Measurements from ENCODE around the gene MZT2A. TPM values are rescaled to one million over a fixed set of nuclear protein-coding genes. Genes with fewer than 3 reads are reported as not detected.
"Not testable (repeated sequence)": the region's sequence is repeated elsewhere in the genome, so short reads cannot be mapped to it uniquely, and the experiment has no call there.

Gene MZT2A
- polyA plus RNA-seq, 3 donors: 11.1 to 26.0 (median 13.6) TPM

- Mint-ChIP-seq H3K27ac (no peak overlapping the region), H3K27me3 (ENCODE audit: low read depth in 3 of 3) (peaks cover 2 to 11% (median 4%) of the 10 kb centered on the region in 3 donors), H3K9me3 (peaks cover 0 to 8% (median 3%) of the 10 kb centered on the region in 7 donors), H3K4me1 (no peaks in the 10 kb centered on the region), H3K4me3 (no peak overlapping the region), H3K36me3 (no peaks in the 10 kb centered on the region)
- no peak overlapping the region for H3K9ac ChIP-seq (ENCODE audit: insufficient read depth, low read length, poor library complexity, severe bottlenecking)
- intact Hi-C loops (cut with micrococcal nuclease): no loop called here
- no peaks in the 10 kb centered on the region for H3K9me3 ChIP-seq (replicated peaks in 1 of 2; ENCODE audit: control insufficient read depth in 1 of 2, insufficient read depth in 1 of 2, low read length in 2 of 2)
- no peaks in the 10 kb centered on the region for H3K27me3 ChIP-seq (ENCODE audit: control insufficient read depth in 2 of 2, insufficient read depth in 2 of 2, low read length in 2 of 2)
- H3K36me3 ChIP-seq (replicated peaks in 1 of 2; ENCODE audit: control insufficient read depth in 1 of 2, insufficient read depth in 2 of 2, low read length in 2 of 2): no peaks in the 10 kb centered on the region
- no peak overlapping the region for H3K27ac ChIP-seq (ENCODE audit: low read depth in 1 of 2, low read length in 2 of 2)
- no peak overlapping the region for H2AFZ ChIP-seq (ENCODE audit: insufficient read depth, low read depth, low read length, poor library complexity, severe bottlenecking)
- no peak overlapping the region for H3K4me3 ChIP-seq (replicated peaks in 1 of 3; ENCODE audit: low read depth in 2 of 3, low read length in 3 of 3)
- no peaks in the 10 kb centered on the region for H4K20me1 ChIP-seq (ENCODE audit: insufficient read depth, low read length)
- no peaks in the 10 kb centered on the region for H3K79me2 ChIP-seq (ENCODE audit: insufficient read depth, low read length)
- no peak for DNase-seq
- 89% methylated on average over 5 of the region's 19 CpGs for WGBS (ENCODE audit: insufficient coverage)
- no peak overlapping the region for H3K4me2 ChIP-seq (replicated peaks; ENCODE audit: extremely low read depth, low read length, poor library complexity, severe bottlenecking)
- no peaks in the 10 kb centered on the region for H3K4me1 ChIP-seq (ENCODE audit: control insufficient read depth in 1 of 2, insufficient read depth in 2 of 2, low read length in 2 of 2)
- TF ChIP-seq, protein P1, sequence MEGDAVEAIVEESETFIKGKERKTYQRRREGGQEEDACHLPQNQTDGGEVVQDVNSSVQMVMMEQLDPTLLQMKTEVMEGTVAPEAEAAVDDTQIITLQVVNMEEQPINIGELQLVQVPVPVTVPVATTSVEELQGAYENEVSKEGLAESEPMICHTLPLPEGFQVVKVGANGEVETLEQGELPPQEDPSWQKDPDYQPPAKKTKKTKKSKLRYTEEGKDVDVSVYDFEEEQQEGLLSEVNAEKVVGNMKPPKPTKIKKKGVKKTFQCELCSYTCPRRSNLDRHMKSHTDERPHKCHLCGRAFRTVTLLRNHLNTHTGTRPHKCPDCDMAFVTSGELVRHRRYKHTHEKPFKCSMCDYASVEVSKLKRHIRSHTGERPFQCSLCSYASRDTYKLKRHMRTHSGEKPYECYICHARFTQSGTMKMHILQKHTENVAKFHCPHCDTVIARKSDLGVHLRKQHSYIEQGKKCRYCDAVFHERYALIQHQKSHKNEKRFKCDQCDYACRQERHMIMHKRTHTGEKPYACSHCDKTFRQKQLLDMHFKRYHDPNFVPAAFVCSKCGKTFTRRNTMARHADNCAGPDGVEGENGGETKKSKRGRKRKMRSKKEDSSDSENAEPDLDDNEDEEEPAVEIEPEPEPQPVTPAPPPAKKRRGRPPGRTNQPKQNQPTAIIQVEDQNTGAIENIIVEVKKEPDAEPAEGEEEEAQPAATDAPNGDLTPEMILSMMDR (IDR thresholded peaks at IDR 0.05): no peak
Measured at GRCh38 chr2:131445896-131446295, 46.3 kb downstream of the MZT2A start.

DNA sequence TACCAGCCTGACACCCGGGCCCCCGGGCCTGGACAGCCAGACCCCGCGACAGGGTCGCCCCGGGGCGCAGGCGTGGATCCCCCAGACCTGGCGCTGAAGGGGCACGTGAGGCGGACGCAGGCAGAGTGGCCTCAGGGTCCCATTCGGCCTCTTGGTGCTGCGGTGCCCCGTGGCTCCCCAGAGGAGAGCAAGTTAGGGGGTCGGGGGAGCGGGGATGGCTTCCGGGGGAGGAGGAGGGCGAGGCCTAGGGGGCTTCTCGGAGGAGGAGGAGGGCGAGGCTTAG, 46.7 kb downstream of the MZT2A start:
- H3K9me3 Mint-ChIP-seq; H3K4me1 Mint-ChIP-seq; H3K27ac Mint-ChIP-seq; H3K4me3 ChIP-seq (replicated peaks in 1 of 3; ENCODE audit: low read depth in 2 of 3, low read length in 3 of 3); H3K9ac ChIP-seq (ENCODE audit: insufficient read depth, low read length, poor library complexity, severe bottlenecking); H4K20me1 ChIP-seq (ENCODE audit: insufficient read depth, low read length); H3K4me2 ChIP-seq (replicated peaks; ENCODE audit: extremely low read depth, low read length, poor library complexity, severe bottlenecking); intact Hi-C loops (cut with micrococcal nuclease); DNase-seq; H3K27ac ChIP-seq (ENCODE audit: low read depth in 1 of 2, low read length in 2 of 2); H3K79me2 ChIP-seq (ENCODE audit: insufficient read depth, low read length); H3K36me3 ChIP-seq (replicated peaks in 1 of 2; ENCODE audit: control insufficient read depth in 1 of 2, insufficient read depth in 2 of 2, low read length in 2 of 2); H3K4me1 ChIP-seq (ENCODE audit: control insufficient read depth in 1 of 2, insufficient read depth in 2 of 2, low read length in 2 of 2); H3K27me3 ChIP-seq (ENCODE audit: control insufficient read depth in 2 of 2, insufficient read depth in 2 of 2, low read length in 2 of 2); H3K4me3 Mint-ChIP-seq; H2AFZ ChIP-seq (ENCODE audit: insufficient read depth, low read depth, low read length, poor library complexity, severe bottlenecking); H3K9me3 ChIP-seq (replicated peaks in 1 of 2; ENCODE audit: control insufficient read depth in 1 of 2, insufficient read depth in 1 of 2, low read length in 2 of 2); H3K36me3 Mint-ChIP-seq: not testable (repeated sequence)
- WGBS (ENCODE audit: insufficient coverage): 94% methylated on average over 12 of the region's 21 CpGs
- peaks cover 2 to 10% (median 4%) of the 10 kb centered on the region in 3 donors for H3K27me3 Mint-ChIP-seq (ENCODE audit: low read depth in 3 of 3)

GRCh38 chr2:131444736-131445514, 47.3 kb downstream of the MZT2A start:
- H3K27ac ChIP-seq (ENCODE audit: low read depth in 1 of 2, low read length in 2 of 2); intact Hi-C loops (cut with micrococcal nuclease): not testable (repeated sequence)
- 89% methylated on average over 60 of the region's 90 CpGs for WGBS (ENCODE audit: insufficient coverage)

DNA sequence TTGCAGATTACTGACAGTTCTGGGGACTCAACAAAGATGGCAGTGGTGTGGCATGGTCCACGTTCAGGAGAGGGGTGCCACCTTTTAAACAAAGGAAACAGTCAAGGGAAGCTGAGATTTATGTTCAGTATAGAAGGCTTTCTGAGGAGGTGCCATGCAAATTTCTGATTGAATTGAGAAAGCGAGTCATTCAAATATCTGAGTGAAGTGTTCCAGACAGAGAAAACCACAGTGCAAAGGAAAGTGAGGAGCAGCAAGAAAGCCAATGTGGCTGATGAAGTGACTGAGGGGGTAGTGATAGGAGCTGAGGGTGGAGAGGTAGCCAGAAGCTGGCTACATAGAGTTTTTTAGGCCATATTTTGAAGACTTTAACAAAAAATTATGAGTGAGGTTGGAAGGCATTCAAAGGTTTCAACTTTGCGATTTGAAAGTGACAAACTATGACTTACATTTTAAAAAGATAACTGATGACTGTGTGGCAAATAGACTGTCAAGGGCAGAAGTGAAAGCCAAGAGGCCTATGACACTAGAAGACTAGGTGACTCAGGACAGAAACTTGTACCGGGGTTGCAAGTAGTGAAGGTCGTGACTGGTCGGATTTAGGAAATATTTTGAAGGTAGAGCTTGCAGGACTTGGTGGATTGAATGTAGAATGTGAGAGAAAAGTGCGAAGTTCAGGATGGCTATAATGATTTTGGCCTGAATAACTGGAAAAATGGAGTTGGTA, 51.3 kb downstream of the MZT2A start:
- H3K4me1 Mint-ChIP-seq; H3K27ac Mint-ChIP-seq; H3K4me2 ChIP-seq (replicated peaks; ENCODE audit: extremely low read depth, low read length, poor library complexity, severe bottlenecking); H3K27me3 Mint-ChIP-seq (ENCODE audit: low read depth in 3 of 3); H3K4me1 ChIP-seq (ENCODE audit: control insufficient read depth in 1 of 2, insufficient read depth in 2 of 2, low read length in 2 of 2); H3K9me3 ChIP-seq (replicated peaks in 1 of 2; ENCODE audit: control insufficient read depth in 1 of 2, insufficient read depth in 1 of 2, low read length in 2 of 2); H3K36me3 Mint-ChIP-seq; H2AFZ ChIP-seq (ENCODE audit: insufficient read depth, low read depth, low read length, poor library complexity, severe bottlenecking); H3K4me3 ChIP-seq (replicated peaks in 1 of 3; ENCODE audit: low read depth in 2 of 3, low read length in 3 of 3); H3K27me3 ChIP-seq (ENCODE audit: control insufficient read depth in 2 of 2, insufficient read depth in 2 of 2, low read length in 2 of 2); H4K20me1 ChIP-seq (ENCODE audit: insufficient read depth, low read length); H3K36me3 ChIP-seq (replicated peaks in 1 of 2; ENCODE audit: control insufficient read depth in 1 of 2, insufficient read depth in 2 of 2, low read length in 2 of 2); H3K9me3 Mint-ChIP-seq; H3K79me2 ChIP-seq (ENCODE audit: insufficient read depth, low read length); H3K4me3 Mint-ChIP-seq; DNase-seq; H3K9ac ChIP-seq (ENCODE audit: insufficient read depth, low read length, poor library complexity, severe bottlenecking); H3K27ac ChIP-seq (ENCODE audit: low read depth in 1 of 2, low read length in 2 of 2); intact Hi-C loops (cut with micrococcal nuclease): not testable (repeated sequence)
- WGBS (ENCODE audit: insufficient coverage): 49% methylated on average over 2 of the region's 7 CpGs

More at GRCh38 chr2:131444736-131445514, 47.3 kb downstream of the MZT2A start:
- H3K27me3 Mint-ChIP-seq (ENCODE audit: low read depth in 3 of 3); H2AFZ ChIP-seq (ENCODE audit: insufficient read depth, low read depth, low read length, poor library complexity, severe bottlenecking); H3K9me3 Mint-ChIP-seq; DNase-seq; H3K4me3 Mint-ChIP-seq; H3K9me3 ChIP-seq (replicated peaks in 1 of 2; ENCODE audit: control insufficient read depth in 1 of 2, insufficient read depth in 1 of 2, low read length in 2 of 2); H3K4me2 ChIP-seq (replicated peaks; ENCODE audit: extremely low read depth, low read length, poor library complexity, severe bottlenecking); H3K79me2 ChIP-seq (ENCODE audit: insufficient read depth, low read length); H3K4me3 ChIP-seq (replicated peaks in 1 of 3; ENCODE audit: low read depth in 2 of 3, low read length in 3 of 3); H3K36me3 ChIP-seq (replicated peaks in 1 of 2; ENCODE audit: control insufficient read depth in 1 of 2, insufficient read depth in 2 of 2, low read length in 2 of 2); H3K4me1 Mint-ChIP-seq; H4K20me1 ChIP-seq (ENCODE audit: insufficient read depth, low read length); H3K27ac Mint-ChIP-seq; H3K9ac ChIP-seq (ENCODE audit: insufficient read depth, low read length, poor library complexity, severe bottlenecking); H3K27me3 ChIP-seq (ENCODE audit: control insufficient read depth in 2 of 2, insufficient read depth in 2 of 2, low read length in 2 of 2); H3K36me3 Mint-ChIP-seq; H3K4me1 ChIP-seq (ENCODE audit: control insufficient read depth in 1 of 2, insufficient read depth in 2 of 2, low read length in 2 of 2): not testable (repeated sequence)
